Medulla oblongata (tissue), 1 donor: ENCODE results near the gene VIPR2.
"Not testable (repeated sequence)": the region's sequence is repeated elsewhere in the genome, so short reads cannot be mapped to it uniquely, and the experiment has no call there.

ENCODE experiments used
- DNase-seq: peaks from one replicate; pipeline ENCODE4 v3.0.0-alpha.2; 2015; ENCODE audit errors: extremely low spot score

The VIPR2 gene

DNA sequence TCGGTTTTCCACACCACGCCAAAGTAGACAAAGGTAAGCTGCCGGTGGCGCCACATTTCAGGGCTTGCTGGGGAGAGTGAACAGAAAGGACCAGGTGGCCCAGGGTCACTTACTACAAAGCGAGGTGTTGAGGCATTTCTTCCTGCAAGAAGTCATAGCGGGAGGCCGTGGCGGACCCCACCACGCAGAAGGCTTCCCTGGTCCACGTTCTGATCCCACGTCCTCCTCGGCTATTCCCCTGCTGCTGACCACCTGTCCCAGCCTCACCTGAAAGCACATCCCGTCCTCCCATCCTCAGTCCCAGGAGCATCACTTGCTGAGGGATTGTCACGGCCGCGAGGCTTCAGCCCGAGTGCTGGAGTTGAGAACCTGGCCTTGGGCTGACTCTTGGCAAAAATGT, 149.2 kb downstream of the VIPR2 start:
- DNase-seq = no peak

DNA sequence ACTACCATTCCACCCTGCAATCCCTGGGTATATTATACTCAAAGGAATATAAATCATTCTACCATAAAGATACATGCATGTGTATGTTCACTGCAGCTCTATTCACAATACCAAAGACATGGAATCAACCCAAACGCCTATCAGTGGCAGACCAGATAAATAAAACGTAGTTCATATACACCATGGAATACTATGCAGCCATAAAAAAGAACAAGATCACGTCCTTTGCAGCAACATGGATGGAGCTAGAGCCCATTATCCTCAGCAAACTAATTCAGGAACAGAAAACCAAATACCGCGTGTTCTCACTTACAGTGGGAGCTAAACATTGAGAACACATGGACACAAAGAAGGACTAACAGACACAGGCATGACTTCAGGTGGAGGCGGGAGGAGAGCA, 150.0 kb downstream of the VIPR2 start:
- DNase-seq = no peak

- DNase-seq = no peak
Measured at GRCh38 chr7:158993591-158993990, 151.1 kb downstream of the VIPR2 start.

DNA sequence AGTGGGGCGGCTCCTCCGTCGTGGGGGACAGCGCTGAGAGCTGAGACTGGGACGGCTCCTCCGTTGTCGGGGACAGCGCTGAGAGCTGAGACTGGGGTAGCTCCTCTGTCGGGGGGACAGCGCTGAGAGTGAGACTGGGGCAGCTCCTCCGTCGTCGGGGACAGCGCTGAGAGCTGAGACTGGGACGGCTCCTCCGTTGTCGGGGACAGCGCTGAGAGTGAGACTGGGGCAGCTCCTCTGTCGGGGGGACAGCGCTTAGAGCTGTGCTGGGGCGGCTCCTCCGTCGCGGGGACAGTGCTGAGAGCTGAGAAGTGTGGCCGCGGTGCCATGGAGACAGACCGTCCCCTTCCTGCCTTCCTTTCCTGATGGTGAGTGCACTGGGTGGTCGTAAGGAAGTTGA, 151.9 kb downstream of the VIPR2 start:
- DNase-seq = no peak

GRCh38 chr7:158991824-158992621, 152.6 kb downstream of the VIPR2 start:
- no peak for DNase-seq

- no peak for DNase-seq
Measured at GRCh38 chr7:158988996-158989395, 155.7 kb downstream of the VIPR2 start.

DNA sequence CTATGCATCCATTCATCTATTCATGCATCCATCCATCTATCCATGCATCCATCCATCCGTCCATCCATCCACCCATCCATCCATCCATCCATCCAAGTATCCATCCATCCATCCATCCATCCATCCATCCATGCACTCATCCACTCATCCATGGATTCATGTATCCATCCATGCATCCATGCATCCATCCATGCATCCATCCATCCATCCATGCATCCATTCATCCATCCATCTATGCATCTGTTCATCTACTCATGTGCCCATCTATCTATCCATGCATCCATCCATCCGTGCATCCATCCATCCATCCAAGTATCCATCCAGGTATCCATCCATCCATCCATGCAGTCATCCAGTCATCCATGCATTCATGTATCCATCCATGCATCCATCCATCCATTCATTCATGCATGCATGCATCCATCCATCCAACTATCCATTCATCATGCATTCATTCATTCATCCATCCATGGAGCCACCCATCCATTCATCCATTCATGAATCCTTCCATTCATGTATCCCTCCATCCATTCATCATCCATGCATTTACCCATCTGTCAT, 156.3 kb downstream of the VIPR2 start:
- no peak for DNase-seq

- no peak for DNase-seq
Measured at GRCh38 chr7:158987691-158988090, 157.0 kb downstream of the VIPR2 start.

- DNase-seq = no peak
Measured at GRCh38 chr7:158985583-158985982, 159.1 kb downstream of the VIPR2 start.

- not testable (repeated sequence) for DNase-seq
Measured at GRCh38 chr7:158984007-158984406, 160.7 kb downstream of the VIPR2 start.

- not testable (repeated sequence) for DNase-seq
Measured at GRCh38 chr7:158982080-158982479, 162.6 kb downstream of the VIPR2 start.

GRCh38 chr7:158979635-158980351, 164.9 kb downstream of the VIPR2 start:
- DNase-seq = no peak

- DNase-seq = no peak
Measured at GRCh38 chr7:158979023-158979529, 165.6 kb downstream of the VIPR2 start.
